CD4-positive, alpha-beta T cell treated with Interleukin-21 for 1 hour (primary cell): ENCODE measurements around the gene WNT6.
A peak's percentile ranks its signal among the peaks of the same experiment; 100 is the strongest.

ENCODE experiments used
- DNase-seq: peaks from one replicate; pipeline ENCODE4 v3.0.0-alpha.2; 2020

WNT6 gene

DNA sequence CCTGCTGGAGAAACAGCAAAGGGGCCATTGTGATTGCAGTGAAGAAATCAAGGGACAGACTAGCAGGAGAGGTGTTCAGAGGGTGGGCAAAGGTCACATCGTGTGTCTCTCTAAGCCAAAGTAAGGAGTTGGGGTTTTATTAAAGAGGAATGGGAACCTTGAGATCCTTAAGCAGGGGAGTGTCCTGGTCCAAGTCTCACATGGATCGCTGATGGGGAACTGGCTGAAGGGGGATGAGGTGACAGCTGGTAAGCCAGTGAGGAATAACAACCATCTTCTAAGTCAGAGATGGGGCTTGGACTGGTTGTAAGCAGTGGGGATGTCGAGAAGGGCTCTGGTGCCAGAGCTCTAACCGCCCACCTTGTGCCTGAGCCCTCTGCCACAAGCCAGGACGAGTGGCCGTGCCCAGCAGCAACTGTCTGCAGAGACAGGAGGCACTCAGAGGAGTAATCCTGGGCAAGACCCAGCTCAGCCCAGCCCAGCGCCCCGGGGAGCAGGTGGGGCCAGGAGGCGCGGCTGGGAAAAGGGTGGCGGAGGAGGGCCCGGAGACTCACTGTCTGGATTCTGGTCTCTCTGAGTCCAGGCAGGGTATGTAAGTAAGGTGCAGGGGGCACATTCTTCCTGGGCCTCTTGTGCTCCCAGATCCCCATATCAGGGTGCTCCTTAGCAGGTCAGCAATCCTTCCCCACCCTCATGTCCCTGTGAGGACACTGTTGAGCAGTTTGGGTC lies 34.7 kb downstream of the WNT6 start:
- no peak for DNase-seq

DNA sequence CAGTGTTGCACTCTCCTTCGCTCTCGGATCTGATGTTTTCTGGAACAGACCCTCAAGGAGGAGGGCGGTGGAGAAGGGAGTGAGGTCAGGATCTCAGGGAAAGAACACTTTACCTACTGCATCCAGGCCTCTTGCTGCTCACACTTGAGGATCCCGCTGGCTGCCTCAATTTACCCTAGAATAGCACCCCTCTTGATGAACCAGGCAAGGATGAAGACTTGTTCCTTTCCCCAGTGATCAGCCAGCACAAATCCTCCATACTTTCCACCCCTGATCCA lies 35.2 kb downstream of the WNT6 start:
- no peak for DNase-seq

DNA sequence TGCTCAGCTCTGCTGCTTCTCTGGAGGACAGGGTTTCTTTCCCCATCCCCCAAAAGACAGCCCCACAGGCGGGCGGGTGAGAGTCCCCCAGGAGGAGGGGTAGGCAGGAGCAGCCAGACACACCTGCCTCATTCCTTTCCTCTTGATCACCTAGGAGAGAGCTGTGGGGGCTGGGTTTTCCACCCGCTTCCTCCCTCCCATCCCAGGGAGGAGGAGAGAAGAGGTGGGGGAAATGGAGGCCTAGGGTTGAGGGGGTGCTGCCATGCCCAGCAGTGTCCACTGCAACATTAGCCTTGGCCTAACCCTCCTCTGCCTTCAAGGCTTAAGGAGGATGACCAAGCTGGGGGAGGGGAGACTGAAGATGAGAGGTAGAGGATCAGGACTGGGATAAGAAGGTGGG lies 35.7 kb downstream of the WNT6 start:
- DNase-seq = no peak

DNA sequence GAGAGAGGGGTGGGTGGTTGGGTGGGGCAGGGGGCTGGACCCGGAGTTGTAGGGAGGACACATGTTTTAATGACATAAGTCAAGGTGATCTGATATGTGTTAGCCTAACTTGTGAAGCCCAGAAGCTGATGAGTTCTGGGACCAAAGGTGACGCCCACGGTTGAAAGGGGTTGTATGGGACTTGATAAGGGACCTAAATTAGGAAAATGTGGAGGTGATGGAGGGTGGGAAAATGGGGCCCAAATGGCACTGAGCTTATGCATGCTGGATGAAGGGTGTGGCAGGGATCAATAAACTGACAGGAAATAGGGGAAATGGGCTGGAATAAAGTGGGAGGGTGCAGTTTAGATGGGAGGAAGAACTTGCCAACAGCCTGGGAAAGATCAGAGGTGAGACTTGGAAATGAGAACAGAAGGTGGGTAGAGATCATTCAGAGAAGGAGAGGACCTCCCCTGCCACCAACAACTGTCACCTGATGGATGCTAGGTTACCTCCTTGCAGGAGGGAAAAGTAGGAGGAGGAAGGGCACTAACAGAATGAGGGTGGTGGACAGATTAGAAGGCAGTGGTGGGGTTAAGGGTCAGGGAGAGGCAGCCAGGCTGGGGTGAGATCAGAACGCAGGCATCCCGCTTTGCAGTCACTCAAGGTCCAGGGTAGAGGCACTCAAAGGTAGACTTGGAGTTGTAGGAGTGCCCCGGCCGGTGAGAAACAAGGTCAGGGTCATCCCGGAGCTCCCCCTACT lies 36.3 kb downstream of the WNT6 start:
- DNase-seq = no peak

DNA sequence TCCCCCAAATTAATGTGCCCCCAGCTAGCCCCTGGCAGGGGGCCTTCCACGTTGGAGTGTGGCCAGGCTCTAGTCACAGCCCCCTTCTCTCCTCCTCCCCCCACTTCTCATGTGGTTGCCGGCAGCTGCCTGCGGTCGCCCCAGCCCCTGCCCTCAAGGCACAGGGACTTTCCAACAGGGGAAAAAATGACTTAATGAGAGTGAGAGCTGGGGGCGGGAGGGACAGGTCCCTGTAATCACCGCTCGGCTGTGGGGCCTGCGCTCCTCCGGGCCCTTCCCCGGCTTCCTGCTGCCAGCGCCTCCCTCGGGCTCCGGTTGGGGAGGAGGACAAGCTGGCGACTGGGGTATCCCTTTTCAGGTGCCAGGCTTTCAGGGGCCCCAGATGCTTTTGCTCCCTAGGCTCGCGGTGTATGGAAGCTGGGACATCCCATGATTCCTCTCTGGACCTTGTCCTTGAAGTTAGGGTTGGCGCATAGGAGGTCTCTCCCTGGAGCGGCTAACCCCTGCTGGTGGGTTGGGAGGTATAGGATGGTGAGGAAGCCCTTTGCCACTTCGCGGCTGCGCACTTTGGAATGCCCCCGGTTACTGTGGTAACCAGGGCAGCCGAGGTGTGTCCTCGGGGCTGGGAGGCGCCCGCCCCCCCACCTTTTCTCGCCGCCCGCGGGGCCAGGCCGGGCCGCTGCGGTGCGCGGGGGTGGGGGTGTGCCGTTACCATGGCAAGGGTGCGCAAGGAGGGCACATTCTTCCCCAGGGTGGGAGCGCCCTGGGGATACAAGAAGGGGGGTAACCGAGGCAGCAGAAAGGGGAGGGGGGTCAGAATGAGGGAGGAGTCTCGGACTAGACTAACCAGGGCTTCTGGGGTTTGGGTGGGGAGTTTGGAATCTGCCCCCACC lies 37.1 kb downstream of the WNT6 start:
- DNase-seq = peak; percentile 93

DNA sequence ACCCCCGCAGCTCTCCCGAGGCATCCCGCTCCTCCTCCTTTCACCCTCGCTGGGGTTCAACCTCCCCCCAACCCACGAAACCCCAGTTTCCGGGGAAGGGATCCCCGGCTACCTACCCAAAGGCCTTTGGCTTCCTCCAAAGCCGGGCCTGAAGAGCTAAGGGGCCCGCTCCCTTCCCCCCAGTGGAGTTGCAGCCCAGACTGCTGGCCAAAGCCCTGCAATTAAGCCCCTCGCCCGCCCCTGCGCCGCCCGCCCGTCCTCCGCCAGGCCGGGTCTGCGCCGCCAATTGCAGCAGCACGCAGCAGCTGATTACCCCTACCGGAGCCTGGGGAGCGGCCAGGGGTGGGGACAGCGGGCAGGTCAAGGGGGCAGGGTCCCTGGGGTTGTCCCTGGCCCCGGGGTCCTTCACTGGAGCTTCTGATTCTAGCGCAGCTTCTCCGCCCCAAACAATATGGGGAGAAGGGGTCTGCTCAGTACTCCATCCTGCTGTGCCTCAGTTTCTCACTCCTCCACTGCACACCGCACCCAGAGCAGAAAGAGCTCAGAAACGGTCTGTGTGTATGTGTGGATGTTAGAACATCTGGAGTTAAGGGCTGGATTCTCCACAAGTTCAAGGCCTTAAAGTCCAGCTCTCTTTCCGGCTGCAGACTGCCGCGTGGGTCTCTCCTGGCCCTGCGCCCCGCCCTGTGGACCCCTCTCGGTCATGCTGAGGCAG lies 37.9 kb downstream of the WNT6 start:
- no peak for DNase-seq

DNA sequence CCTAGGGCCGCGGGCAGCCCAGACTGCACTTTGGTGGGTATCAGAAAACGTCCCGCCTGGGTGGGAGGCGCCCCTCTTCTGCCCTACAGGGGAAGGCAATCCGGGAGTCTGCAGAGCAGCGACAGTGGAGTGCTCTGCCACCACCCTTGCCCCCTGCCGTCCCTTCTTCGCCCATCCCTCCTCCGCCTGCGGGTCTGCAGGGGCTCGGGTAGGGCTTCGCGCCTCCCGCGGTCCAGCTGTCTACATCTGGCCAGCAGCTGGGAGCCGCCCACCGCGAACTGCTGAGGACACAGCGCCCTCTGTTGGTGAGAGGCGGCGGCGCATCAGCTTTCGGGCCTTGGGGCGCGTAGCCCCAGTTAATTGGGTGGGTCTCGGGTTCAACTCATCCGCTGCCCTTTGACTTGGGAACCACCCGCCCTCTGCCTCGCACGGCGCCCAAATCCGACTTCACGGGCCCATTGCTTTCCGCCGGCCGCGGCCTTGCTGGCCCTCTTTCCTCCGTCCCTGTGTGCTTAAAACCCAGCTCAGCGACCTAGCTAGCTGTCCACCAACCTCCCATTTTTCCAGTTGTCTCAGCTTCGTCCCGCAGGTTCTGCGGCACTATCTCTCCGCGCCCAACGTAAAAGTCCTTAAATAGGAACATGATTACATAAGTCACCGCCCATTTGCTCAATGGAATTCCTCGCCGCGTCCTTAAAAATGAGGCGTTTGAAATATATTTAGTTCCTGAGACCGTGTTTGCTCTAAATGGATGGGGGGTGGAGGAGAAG lies 38.7 kb downstream of the WNT6 start:
- DNase-seq = peak; percentile 82

DNA sequence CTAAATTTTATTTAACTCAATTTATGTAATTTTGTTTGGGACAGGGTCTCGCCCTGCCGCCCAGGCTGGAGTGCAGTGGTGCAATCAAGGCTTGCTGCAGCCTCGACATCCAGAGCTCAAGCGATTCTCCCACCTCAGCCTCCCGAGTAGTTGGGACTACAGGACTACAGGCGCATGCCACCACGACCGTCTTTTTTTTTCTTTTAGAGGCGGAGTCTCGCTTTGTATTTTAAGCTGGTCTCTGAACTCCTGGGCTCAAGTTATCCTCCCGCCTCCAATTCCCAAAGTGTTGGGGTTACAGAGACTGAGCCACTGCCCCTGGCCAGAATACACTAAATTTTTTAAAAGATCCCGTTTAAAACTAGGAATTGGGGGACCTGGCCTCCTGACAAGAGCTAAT lies 39.5 kb downstream of the WNT6 start:
- no peak for DNase-seq

DNA sequence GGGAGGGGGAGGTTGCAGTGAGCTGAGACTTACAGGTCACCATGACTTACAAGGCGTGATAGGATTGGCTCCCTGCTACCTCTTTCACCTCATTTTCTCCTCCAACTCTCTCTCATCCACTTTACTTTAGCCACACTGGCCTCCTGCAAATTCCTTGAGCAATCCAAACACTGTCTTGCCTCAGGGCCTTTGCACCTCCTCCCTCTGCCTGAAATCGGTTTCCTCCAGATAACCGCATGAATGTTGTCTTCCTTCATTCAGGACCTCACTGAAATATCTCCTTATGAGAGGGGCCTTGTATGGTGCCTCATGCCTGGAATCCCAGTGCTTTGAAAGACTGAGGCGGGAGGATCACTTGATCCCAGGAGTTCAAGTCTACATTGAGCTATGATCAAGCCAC lies 42.8 kb downstream of the WNT6 start:
- DNase-seq = no peak

GRCh38 chr2:218904176-218904575 lies 44.6 kb downstream of the WNT6 start:
- no peak for DNase-seq

- peak; percentile 92 for DNase-seq
Measured at GRCh38 chr2:218908721-218909619, 49.4 kb downstream of the WNT6 start.

DNA sequence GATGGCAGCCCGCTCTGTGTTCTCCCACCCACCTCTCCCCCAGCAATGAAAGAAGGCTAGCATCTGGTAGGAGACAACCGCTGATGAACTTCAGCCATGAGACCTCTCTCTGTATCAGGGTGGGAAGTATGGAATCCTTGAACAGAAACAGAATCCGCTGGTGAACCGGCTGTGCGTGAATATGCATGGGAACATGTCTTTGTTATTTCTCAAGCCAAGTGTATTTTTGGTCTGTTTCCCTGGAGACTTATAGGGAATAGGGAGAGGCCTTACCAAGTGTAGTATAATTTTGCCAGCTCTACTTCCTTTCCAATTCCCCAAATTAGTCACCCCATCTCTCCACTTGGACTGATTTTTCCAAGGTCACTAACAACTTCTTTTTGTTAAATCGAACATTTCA lies 51.1 kb downstream of the WNT6 start:
- no peak for DNase-seq

DNA sequence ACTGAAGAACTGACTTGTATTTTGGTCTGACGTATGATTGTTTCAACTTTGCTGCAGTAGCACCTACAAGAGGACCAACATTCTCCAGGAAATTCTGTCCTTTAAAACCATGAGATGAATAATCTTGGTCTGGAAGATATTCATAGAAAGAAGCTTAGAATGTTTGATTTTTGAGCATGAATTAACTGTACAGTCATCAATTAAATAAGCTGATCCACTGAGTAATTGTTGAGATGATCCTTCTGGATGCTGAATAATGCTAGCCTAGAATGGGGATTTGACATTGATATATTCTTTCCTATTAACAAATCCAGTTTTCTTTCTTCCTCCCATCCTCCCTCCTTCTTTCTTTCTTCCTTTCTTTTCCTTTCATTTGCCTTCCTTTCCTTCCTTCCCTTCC lies 60.9 kb downstream of the WNT6 start:
- no peak for DNase-seq
